Fibroblast of lung (primary cell): ENCODE results near the gene ABHD3.

ENCODE experiments used
- CTCF ChIP-seq, 2 donors: IDR thresholded peaks in 1 of 2; conservative IDR thresholded peaks in 1 of 2; 1 replicate in 1 of 2; 2 replicates in 1 of 2; pipeline ENCODE4 v1.5.1; 2011 to 2012; ENCODE audit warnings: low read length in 2 of 2, control low read depth in 1 of 2, inconsistent platforms in 1 of 2, low read depth in 1 of 2, mild to moderate bottlenecking in 1 of 2
- EZH2 ChIP-seq: IDR thresholded peaks from 2 replicates; pipeline ENCODE4 v1.5.1; 2012; ENCODE audit warnings: low read length, control low read depth, mild to moderate bottlenecking; ENCODE audit errors: missing control alignments

GRCh38 chr18:21725201-21725600 lies 20.6 kb upstream of the ABHD3 start:
- TF ChIP-seq EZH2 (no peak), CTCF (conservative IDR thresholded peaks at IDR 0.05 in 1 of 2, IDR thresholded peaks at IDR 0.05 in 1 of 2; ENCODE audit: low read depth in 1 of 2, low read length in 2 of 2) (no peak)
